Astrocyte (in vitro differentiated cells and primary cell): ENCODE results near the gene FNDC3B. TPM values are rescaled to one million over a fixed set of nuclear protein-coding genes. Genes with fewer than 3 reads are reported as not detected.

Experiments
- DNase-seq: peaks from one replicate; pipeline ENCODE4 v3.0.0-alpha.2; 2010; ENCODE audit warnings: low read depth
- FAIRE-seq: peaks from 2 replicates; lab custom pipeline; 2011; peaks lifted over from hg19 to GRCh38; lab: Jason Lieb, UNC
- H2AFZ ChIP-seq: 2 replicates; pipeline ENCODE4 v1.6.0; 2012; ENCODE audit warnings: low read depth, low read length, inconsistent platforms
- H3K27ac ChIP-seq: 2 replicates; pipeline ENCODE4 v1.5.1; 2011; ENCODE audit warnings: low read depth, low read length, inconsistent platforms
- H3K27me3 ChIP-seq: 2 replicates; pipeline ENCODE4 v1.6.0; 2011; ENCODE audit warnings: low read length, inconsistent platforms; ENCODE audit not compliant: insufficient read depth
- H3K36me3 ChIP-seq: 2 replicates; pipeline ENCODE4 v1.5.1; 2011; ENCODE audit warnings: low read length, inconsistent platforms; ENCODE audit not compliant: insufficient read depth
- H3K4me1 ChIP-seq: 2 replicates; pipeline ENCODE4 v1.5.1; 2011; ENCODE audit warnings: low read length, inconsistent platforms; ENCODE audit not compliant: insufficient read depth
- H3K4me2 ChIP-seq: 2 replicates; pipeline ENCODE4 v1.6.0; 2012; ENCODE audit warnings: low read length, inconsistent platforms
- H3K4me3 ChIP-seq: 2 replicates; pipeline ENCODE4 v1.5.1; 2011; ENCODE audit warnings: low read depth, mild to moderate bottlenecking, low read length, inconsistent platforms; ENCODE audit not compliant: insufficient read depth
- H3K79me2 ChIP-seq: 2 replicates; pipeline ENCODE4 v1.6.0; 2012; ENCODE audit warnings: mild to moderate bottlenecking, low read length, inconsistent platforms; ENCODE audit not compliant: insufficient read depth
- H3K9ac ChIP-seq: 2 replicates; pipeline ENCODE4 v1.6.0; 2012; ENCODE audit warnings: mild to moderate bottlenecking, low read length, inconsistent platforms
- H3K9me3 ChIP-seq: 2 replicates; pipeline ENCODE4 v1.5.1; 2012; ENCODE audit warnings: low read depth, mild to moderate bottlenecking, low read length, inconsistent platforms; ENCODE audit not compliant: insufficient read depth
- H4K20me1 ChIP-seq: 2 replicates; pipeline ENCODE4 v1.6.0; 2012; ENCODE audit warnings: low read length, inconsistent platforms; ENCODE audit not compliant: insufficient read depth
- H3K27ac Mint-ChIP-seq: one replicate; pipeline ENCODE4 v1.8.0; 2021; ENCODE audit warnings: mild to moderate bottlenecking, mixed read lengths; ENCODE audit not compliant: unreplicated experiment
- H3K27me3 Mint-ChIP-seq: one replicate; pipeline ENCODE4 v1.8.0; 2021; ENCODE audit warnings: low read depth, mixed read lengths; ENCODE audit not compliant: unreplicated experiment
- H3K36me3 Mint-ChIP-seq: one replicate; pipeline ENCODE4 v1.8.0; 2021; ENCODE audit warnings: low read depth, mixed read lengths; ENCODE audit not compliant: unreplicated experiment
- H3K4me1 Mint-ChIP-seq: one replicate; pipeline ENCODE4 v1.8.0; 2021; ENCODE audit warnings: low read depth, mixed read lengths; ENCODE audit not compliant: unreplicated experiment
- H3K4me3 Mint-ChIP-seq: one replicate; pipeline ENCODE4 v1.8.0; 2021; ENCODE audit warnings: mild to moderate bottlenecking, moderate library complexity, mixed read lengths; ENCODE audit not compliant: unreplicated experiment
- H3K9me3 Mint-ChIP-seq: one replicate; pipeline ENCODE4 v1.8.0; 2021; ENCODE audit warnings: mild to moderate bottlenecking, mixed read lengths; ENCODE audit not compliant: unreplicated experiment
- CTCF ChIP-seq: IDR thresholded peaks from 2 replicates; pipeline ENCODE4 v1.5.1; 2011; ENCODE audit warnings: low read depth, mild to moderate bottlenecking, inconsistent platforms, low read length, moderate library complexity; ENCODE audit not compliant: insufficient read depth
- EZH2 ChIP-seq: IDR thresholded peaks from 2 replicates; pipeline ENCODE4 v1.6.1; 2012; ENCODE audit warnings: mild to moderate bottlenecking, low read length, inconsistent platforms; ENCODE audit not compliant: insufficient read depth
- total RNA-seq: library from RNA; stranded (reverse); gene quantifications from 2 replicates; pipeline ENCODE4 v1.2.1, GENCODE V29; 2021

FNDC3B gene
- total RNA-seq, 1 donor from 2014 or later = 327 TPM

GRCh38 chr3:172411478-172411947 lies 372.1 kb downstream of the FNDC3B start:
- FAIRE-seq = no peak
- Histone ChIP-seq H2AFZ (no peak overlapping the region), H3K27ac (no peak overlapping the region), H3K9ac (no peak overlapping the region), H3K27me3 (no peaks in the 10 kb centered on the region), H3K79me2 (no peaks in the 10 kb centered on the region), H3K4me1 (no peaks in the 10 kb centered on the region), H3K36me3 (no peaks in the 10 kb centered on the region), H3K9me3 (no peaks in the 10 kb centered on the region), H3K4me2 (no peak overlapping the region), H4K20me1 (no peaks in the 10 kb centered on the region), H3K4me3 (no peak overlapping the region)
- no peaks in the 10 kb centered on the region for H3K27me3 Mint-ChIP-seq
- H3K4me3 Mint-ChIP-seq = no peak overlapping the region
- H3K9me3 Mint-ChIP-seq = no peaks in the 10 kb centered on the region
- H3K27ac Mint-ChIP-seq = no peak overlapping the region
- no peaks in the 10 kb centered on the region for H3K4me1 Mint-ChIP-seq
- DNase-seq = no peak
- no peak for TF ChIP-seq EZH2
- TF ChIP-seq CTCF = no peak
- peaks cover 2% of the 10 kb centered on the region for H3K36me3 Mint-ChIP-seq

GRCh38 chr3:172415323-172415722 lies 375.9 kb downstream of the FNDC3B start:
- TF ChIP-seq EZH2 (no peak), CTCF (no peak)
- no peaks in the 10 kb centered on the region for H3K27me3 ChIP-seq
- H4K20me1 ChIP-seq = no peaks in the 10 kb centered on the region
- H3K4me3 ChIP-seq = no peak overlapping the region
- Mint-ChIP-seq H3K4me3 (no peak overlapping the region), H3K27ac (no peak overlapping the region), H3K9me3 (peaks cover 4% of the 10 kb centered on the region), H3K4me1 (no peaks in the 10 kb centered on the region), H3K27me3 (no peaks in the 10 kb centered on the region), H3K36me3 (no peaks in the 10 kb centered on the region)
- no peak overlapping the region for H3K9ac ChIP-seq
- no peaks in the 10 kb centered on the region for H3K9me3 ChIP-seq
- H3K36me3 ChIP-seq = no peaks in the 10 kb centered on the region
- DNase-seq (no peak), FAIRE-seq (no peak)
- no peaks in the 10 kb centered on the region for H3K79me2 ChIP-seq
- H3K4me1 ChIP-seq = no peaks in the 10 kb centered on the region
- no peak overlapping the region for H3K27ac ChIP-seq
- H2AFZ ChIP-seq = no peak overlapping the region
- H3K4me2 ChIP-seq = no peak overlapping the region

GRCh38 chr3:172437713-172438112 lies 398.3 kb downstream of the FNDC3B start:
- no peak for TF ChIP-seq EZH2
- no peak for TF ChIP-seq CTCF
- no peaks in the 10 kb centered on the region for H3K36me3 ChIP-seq
- H3K79me2 ChIP-seq = no peaks in the 10 kb centered on the region
- peaks cover 6% of the 10 kb centered on the region for H3K27me3 Mint-ChIP-seq
- no peak overlapping the region for H3K4me2 ChIP-seq
- H3K9ac ChIP-seq = no peak overlapping the region
- DNase-seq = no peak
- FAIRE-seq = no peak
- no peak overlapping the region for H3K4me3 ChIP-seq
- no peak overlapping the region for H3K27ac ChIP-seq
- peaks cover 2% of the 10 kb centered on the region for H3K9me3 Mint-ChIP-seq
- no peaks in the 10 kb centered on the region for H3K36me3 Mint-ChIP-seq
- H3K9me3 ChIP-seq = peaks cover 3% of the 10 kb centered on the region
- H3K4me1 ChIP-seq = no peaks in the 10 kb centered on the region
- H2AFZ ChIP-seq = no peak overlapping the region
- H3K4me3 Mint-ChIP-seq = no peak overlapping the region
- H3K4me1 Mint-ChIP-seq = no peaks in the 10 kb centered on the region
- no peaks in the 10 kb centered on the region for H4K20me1 ChIP-seq
- H3K27ac Mint-ChIP-seq = no peak overlapping the region
- H3K27me3 ChIP-seq = peaks cover 17% of the 10 kb centered on the region
